ENCODE results near the gene ZEB1. TPM values are rescaled to one million over a fixed set of nuclear protein-coding genes. Genes with fewer than 3 reads are reported as not detected.
A peak's percentile ranks its signal among the peaks of the same experiment; 100 is the strongest.

The ZEB1 gene
- total and polyA plus RNA-seq, 10 of the 15 experiments (the other 5 are each of a cell fraction or from before 2014, with no cell fraction given): 10.4 to 35.6 (median 24.5) TPM

GRCh38 chr10:31319602-31320549 lies 860 bp downstream of the ZEB1 start (continued):
- TF ChIP-seq ZNF592 (IDR thresholded peaks at IDR 0.05) (no peak), NR2F1 (conservative IDR thresholded peaks at IDR 0.05) (no peak), HCFC1 (IDR thresholded peaks at IDR 0.05; ENCODE audit: low read length) (no peak), NR2C1 (IDR thresholded peaks at IDR 0.05) (no peak), NR2C2 (IDR thresholded peaks at IDR 0.05; ENCODE audit: borderline replicate concordance, control insufficient read depth, insufficient read length, low read depth) (no peak), SIN3A (IDR thresholded peaks at IDR 0.05; ENCODE audit: low read depth, low read length) (no peak), NFYB (IDR thresholded peaks at IDR 0.05; ENCODE audit: insufficient read depth, low read depth, low read length) (no peak), LARP7 (IDR thresholded peaks at IDR 0.05) (peak; percentile 49), TCF3 (IDR thresholded peaks at IDR 0.05; ENCODE audit: borderline replicate concordance, insufficient read depth, low read depth, low read length) (0 out of 2 replicates have a peak, but pooled peaks have one; percentile 2), RFX5 (IDR thresholded peaks at IDR 0.05; ENCODE audit: low read depth, low read length) (no peak), EGR1 (IDR thresholded peaks at IDR 0.05; ENCODE audit: borderline replicate concordance in 1 of 2, low read depth in 2 of 2, low read length in 2 of 2) (0 out of 3 replicates have a peak, but pooled peaks of 1 of the 2 experiments have one; percentile 4), ZNF217 (IDR thresholded peaks at IDR 0.05) (no peak), E4F1 (IDR thresholded peaks at IDR 0.05; ENCODE audit: borderline replicate concordance, partially characterized antibody) (no peak), MYB (IDR thresholded peaks at IDR 0.05; ENCODE audit: borderline replicate concordance, low read depth, low read length) (no peak), CHD4 (IDR thresholded peaks at IDR 0.05) (no peak), SUPT20H (IDR thresholded peaks at IDR 0.05; ENCODE audit: borderline replicate concordance, control insufficient read depth, low read depth, low read length) (no peak), MAX (IDR thresholded peaks at IDR 0.05; ENCODE audit: low read depth, low read length) (no peak), SRF (IDR thresholded peaks at IDR 0.05; ENCODE audit: low read depth in 2 of 2, low read length in 2 of 2) (no peak), SKIL (IDR thresholded peaks at IDR 0.05; ENCODE audit: low read depth, poor library complexity, severe bottlenecking) (no peak), NFXL1 (IDR thresholded peaks at IDR 0.05; ENCODE audit: borderline replicate concordance) (no peak), NBN (IDR thresholded peaks at IDR 0.05) (no peak)
